HepG2 (cell line): ENCODE results near the gene VAC14. TPM values are rescaled to one million over a fixed set of nuclear protein-coding genes. Genes with fewer than 3 reads are reported as not detected.

Experiments used
- ARHGAP35 ChIP-seq: sonication (generic); formaldehyde crosslinking; IDR thresholded peaks from 2 replicates; pipeline ENCODE4 v1.9.0; 2022; ENCODE audit warnings: mild to moderate bottlenecking, inconsistent platforms, moderate library complexity, missing genetic modification reagents, borderline replicate concordance
- FOXO1 ChIP-seq: sonication (generic); formaldehyde crosslinking; IDR thresholded peaks from 2 replicates; pipeline ENCODE4 v1.4.0; 2020; ENCODE audit warnings: missing genetic modification reagents
- KLF12 ChIP-seq: sonication (generic); formaldehyde crosslinking; IDR thresholded peaks from 2 replicates; pipeline ENCODE4 v1.4.0; 2020; ENCODE audit warnings: missing genetic modification reagents, borderline replicate concordance
- NR2F1 ChIP-seq, 2 experiments: fragments of 450-650 bp in 1 of 2; formaldehyde crosslinking in 1 of 2; IDR thresholded peaks; 2 replicates each; pipeline versions ENCODE4 v1.5.0 to v1.6.1; 2016 to 2020; ENCODE audit warnings: mild to moderate bottlenecking in 1 of 2, missing compliant biosample characterization in 1 of 2, missing genetic modification reagents in 1 of 2, moderate library complexity in 1 of 2
- NR2F6 ChIP-seq, 2 experiments: IDR thresholded peaks; 2 replicates each; pipeline ENCODE4 v1.6.1; 2016; ENCODE audit warnings: antibody characterized with exemption in 1 of 2, mild to moderate bottlenecking in 1 of 2
- NR3C1 ChIP-seq: sonication (generic); formaldehyde crosslinking; IDR thresholded peaks from 2 replicates; pipeline ENCODE4 v1.4.0; 2020; ENCODE audit warnings: missing genetic modification reagents
- RARA ChIP-seq: IDR thresholded peaks from 2 replicates; pipeline ENCODE4 v1.6.1; 2016; ENCODE audit warnings: missing genetic modification reagents, missing compliant biosample characterization
- RXRA ChIP-seq: sonication (generic); formaldehyde crosslinking; IDR thresholded peaks from 2 replicates; pipeline ENCODE4 v1.5.1; 2020; ENCODE audit warnings: missing genetic modification reagents
- SAFB2 ChIP-seq: sonication (generic); formaldehyde crosslinking; IDR thresholded peaks from 2 replicates; pipeline ENCODE4 v1.5.1; 2020; ENCODE audit warnings: missing genetic modification reagents, low read depth, mild to moderate bottlenecking, borderline replicate concordance
- SMARCE1 ChIP-seq: fragments of 450-650 bp; IDR thresholded peaks from 2 replicates; pipeline ENCODE4 v1.6.1; 2017; ENCODE audit warnings: borderline replicate concordance
- ZBTB2 ChIP-seq: sonication (generic); formaldehyde crosslinking; IDR thresholded peaks from 2 replicates; pipeline ENCODE4 v1.8.0; 2022; ENCODE audit warnings: low read depth, missing genetic modification reagents
- ZNF607 ChIP-seq: sonication (generic); formaldehyde crosslinking; IDR thresholded peaks from 2 replicates; pipeline ENCODE4 v1.5.1; 2020; ENCODE audit warnings: missing genetic modification reagents, mild to moderate bottlenecking, borderline replicate concordance
- polyA plus RNA-seq, 8 experiments: library from polyadenylated mRNA; depleted of rRNA in 3 of 8; stranded (reverse) in 7 of 8; unstranded in 1 of 8; fragments of >200 nt; fragmentation: Illumina TruSeq in 4 of 8; extraction: Trizol in 4 of 8; gene quantifications; 2 replicates each; pipeline versions ENCODE4 v1.2.1 to v1.2.3, GENCODE V29; 2011 to 2016; ENCODE audit warnings: low read depth in 4 of 8, missing spikeins in 1 of 8, mixed read lengths in 1 of 8; ENCODE audit not compliant: insufficient read depth in 1 of 8
- total RNA-seq, 5 experiments: library from RNA; depleted of rRNA; stranded (reverse); fragments of >200 nt; fragmentation: Illumina TruSeq; extraction: Trizol; gene quantifications; 2 replicates each; pipeline ENCODE4 v1.2.3, GENCODE V29; 2016; ENCODE audit warnings: low read depth in 1 of 5
- TF ChIP-seq, protein P1 (sequence below): IDR thresholded peaks from 2 replicates; pipeline ENCODE4 v1.6.1; 2016; ENCODE audit warnings: low read depth, missing genetic modification reagents, missing compliant biosample characterization
- TF ChIP-seq, protein P2 (sequence below): IDR thresholded peaks from 2 replicates; pipeline ENCODE4 v1.4.0; 2020; ENCODE audit warnings: mild to moderate bottlenecking, missing genetic modification reagents
- TF ChIP-seq, protein P3 (sequence below): IDR thresholded peaks from 2 replicates; pipeline ENCODE4 v1.6.1; 2016

Gene VAC14
- total and polyA plus RNA-seq, 2 of the 13 experiments (the other 11 are each of a cell fraction or from before 2014, with no cell fraction given), result 23.5 to 24.6 TPM

DNA sequence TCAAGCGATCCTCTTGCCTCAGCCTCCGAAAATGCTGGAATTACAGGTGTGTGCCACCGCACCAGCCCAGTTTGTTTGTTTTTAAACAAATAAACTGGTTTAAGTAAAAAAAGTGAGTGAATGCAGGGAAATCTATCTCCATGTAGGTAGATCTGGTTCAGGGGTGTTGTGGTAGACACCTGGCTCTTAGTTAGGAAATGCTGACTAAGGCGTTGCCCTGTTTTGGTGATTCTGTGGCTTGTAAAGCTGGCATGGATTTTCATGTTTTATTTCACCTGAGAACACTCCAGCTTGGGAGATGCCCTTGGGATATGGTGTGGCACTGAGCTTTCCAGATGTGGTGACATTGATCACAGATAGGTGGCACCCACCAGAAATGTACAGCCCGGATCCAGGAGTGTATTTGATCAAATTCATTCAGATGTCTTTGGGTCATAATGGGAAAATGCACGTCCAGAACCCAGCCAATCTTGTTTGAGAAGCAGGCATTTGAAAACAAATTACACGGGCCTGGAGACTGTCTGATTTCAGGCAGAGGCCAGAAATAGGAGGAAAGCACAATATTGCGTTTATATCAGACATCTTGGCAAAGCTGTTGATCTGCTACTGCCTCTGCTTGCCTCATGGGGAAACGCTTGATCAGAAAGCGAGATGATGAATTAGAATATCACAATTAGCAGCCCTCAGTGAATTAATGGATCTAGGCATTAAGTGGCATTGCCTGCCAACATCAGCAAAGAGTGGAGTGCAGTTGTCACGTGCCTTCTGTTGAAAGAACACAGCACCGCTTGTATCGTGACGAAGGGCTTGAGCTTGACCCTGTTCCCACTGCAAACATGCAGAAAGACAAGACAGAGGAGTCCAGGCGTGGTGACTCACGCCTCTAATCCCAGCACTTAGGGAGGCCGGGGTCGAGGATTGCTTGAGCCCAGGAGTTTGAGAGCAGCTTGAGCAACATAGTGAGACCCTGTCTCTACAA lies 161.9 kb downstream of the VAC14 start (continued):
- TF ChIP-seq, protein P1, sequence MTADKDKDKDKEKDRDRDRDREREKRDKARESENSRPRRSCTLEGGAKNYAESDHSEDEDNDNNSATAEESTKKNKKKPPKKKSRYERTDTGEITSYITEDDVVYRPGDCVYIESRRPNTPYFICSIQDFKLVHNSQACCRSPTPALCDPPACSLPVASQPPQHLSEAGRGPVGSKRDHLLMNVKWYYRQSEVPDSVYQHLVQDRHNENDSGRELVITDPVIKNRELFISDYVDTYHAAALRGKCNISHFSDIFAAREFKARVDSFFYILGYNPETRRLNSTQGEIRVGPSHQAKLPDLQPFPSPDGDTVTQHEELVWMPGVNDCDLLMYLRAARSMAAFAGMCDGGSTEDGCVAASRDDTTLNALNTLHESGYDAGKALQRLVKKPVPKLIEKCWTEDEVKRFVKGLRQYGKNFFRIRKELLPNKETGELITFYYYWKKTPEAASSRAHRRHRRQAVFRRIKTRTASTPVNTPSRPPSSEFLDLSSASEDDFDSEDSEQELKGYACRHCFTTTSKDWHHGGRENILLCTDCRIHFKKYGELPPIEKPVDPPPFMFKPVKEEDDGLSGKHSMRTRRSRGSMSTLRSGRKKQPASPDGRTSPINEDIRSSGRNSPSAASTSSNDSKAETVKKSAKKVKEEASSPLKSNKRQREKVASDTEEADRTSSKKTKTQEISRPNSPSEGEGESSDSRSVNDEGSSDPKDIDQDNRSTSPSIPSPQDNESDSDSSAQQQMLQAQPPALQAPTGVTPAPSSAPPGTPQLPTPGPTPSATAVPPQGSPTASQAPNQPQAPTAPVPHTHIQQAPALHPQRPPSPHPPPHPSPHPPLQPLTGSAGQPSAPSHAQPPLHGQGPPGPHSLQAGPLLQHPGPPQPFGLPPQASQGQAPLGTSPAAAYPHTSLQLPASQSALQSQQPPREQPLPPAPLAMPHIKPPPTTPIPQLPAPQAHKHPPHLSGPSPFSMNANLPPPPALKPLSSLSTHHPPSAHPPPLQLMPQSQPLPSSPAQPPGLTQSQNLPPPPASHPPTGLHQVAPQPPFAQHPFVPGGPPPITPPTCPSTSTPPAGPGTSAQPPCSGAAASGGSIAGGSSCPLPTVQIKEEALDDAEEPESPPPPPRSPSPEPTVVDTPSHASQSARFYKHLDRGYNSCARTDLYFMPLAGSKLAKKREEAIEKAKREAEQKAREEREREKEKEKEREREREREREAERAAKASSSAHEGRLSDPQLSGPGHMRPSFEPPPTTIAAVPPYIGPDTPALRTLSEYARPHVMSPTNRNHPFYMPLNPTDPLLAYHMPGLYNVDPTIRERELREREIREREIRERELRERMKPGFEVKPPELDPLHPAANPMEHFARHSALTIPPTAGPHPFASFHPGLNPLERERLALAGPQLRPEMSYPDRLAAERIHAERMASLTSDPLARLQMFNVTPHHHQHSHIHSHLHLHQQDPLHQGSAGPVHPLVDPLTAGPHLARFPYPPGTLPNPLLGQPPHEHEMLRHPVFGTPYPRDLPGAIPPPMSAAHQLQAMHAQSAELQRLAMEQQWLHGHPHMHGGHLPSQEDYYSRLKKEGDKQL, result no peak
- no peak for TF ChIP-seq SMARCE1
- TF ChIP-seq NR2F6 (IDR thresholded peaks at IDR 0.05), result no peak
- peak; percentile 48; the same call in 1 of the 2 replicates for TF ChIP-seq NR2F6 (CRISPR knock-in tag; IDR thresholded peaks at IDR 0.05)
- TF ChIP-seq RARA, result no peak
- TF ChIP-seq ARHGAP35, result no peak
- no peak for TF ChIP-seq RXRA (CRISPR knock-in tag)
- TF ChIP-seq ZNF607 (CRISPR knock-in tag), result no peak
- TF ChIP-seq, protein P2, sequence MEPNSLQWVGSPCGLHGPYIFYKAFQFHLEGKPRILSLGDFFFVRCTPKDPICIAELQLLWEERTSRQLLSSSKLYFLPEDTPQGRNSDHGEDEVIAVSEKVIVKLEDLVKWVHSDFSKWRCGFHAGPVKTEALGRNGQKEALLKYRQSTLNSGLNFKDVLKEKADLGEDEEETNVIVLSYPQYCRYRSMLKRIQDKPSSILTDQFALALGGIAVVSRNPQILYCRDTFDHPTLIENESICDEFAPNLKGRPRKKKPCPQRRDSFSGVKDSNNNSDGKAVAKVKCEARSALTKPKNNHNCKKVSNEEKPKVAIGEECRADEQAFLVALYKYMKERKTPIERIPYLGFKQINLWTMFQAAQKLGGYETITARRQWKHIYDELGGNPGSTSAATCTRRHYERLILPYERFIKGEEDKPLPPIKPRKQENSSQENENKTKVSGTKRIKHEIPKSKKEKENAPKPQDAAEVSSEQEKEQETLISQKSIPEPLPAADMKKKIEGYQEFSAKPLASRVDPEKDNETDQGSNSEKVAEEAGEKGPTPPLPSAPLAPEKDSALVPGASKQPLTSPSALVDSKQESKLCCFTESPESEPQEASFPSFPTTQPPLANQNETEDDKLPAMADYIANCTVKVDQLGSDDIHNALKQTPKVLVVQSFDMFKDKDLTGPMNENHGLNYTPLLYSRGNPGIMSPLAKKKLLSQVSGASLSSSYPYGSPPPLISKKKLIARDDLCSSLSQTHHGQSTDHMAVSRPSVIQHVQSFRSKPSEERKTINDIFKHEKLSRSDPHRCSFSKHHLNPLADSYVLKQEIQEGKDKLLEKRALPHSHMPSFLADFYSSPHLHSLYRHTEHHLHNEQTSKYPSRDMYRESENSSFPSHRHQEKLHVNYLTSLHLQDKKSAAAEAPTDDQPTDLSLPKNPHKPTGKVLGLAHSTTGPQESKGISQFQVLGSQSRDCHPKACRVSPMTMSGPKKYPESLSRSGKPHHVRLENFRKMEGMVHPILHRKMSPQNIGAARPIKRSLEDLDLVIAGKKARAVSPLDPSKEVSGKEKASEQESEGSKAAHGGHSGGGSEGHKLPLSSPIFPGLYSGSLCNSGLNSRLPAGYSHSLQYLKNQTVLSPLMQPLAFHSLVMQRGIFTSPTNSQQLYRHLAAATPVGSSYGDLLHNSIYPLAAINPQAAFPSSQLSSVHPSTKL (CRISPR knock-in tag), result peak; percentile 45; the same call in 1 of the 2 replicates
- TF ChIP-seq NR3C1 (CRISPR knock-in tag), result no peak
- no peak for TF ChIP-seq FOXO1 (CRISPR knock-in tag)
- TF ChIP-seq SAFB2 (CRISPR knock-in tag), result no peak
- TF ChIP-seq, protein P3, sequence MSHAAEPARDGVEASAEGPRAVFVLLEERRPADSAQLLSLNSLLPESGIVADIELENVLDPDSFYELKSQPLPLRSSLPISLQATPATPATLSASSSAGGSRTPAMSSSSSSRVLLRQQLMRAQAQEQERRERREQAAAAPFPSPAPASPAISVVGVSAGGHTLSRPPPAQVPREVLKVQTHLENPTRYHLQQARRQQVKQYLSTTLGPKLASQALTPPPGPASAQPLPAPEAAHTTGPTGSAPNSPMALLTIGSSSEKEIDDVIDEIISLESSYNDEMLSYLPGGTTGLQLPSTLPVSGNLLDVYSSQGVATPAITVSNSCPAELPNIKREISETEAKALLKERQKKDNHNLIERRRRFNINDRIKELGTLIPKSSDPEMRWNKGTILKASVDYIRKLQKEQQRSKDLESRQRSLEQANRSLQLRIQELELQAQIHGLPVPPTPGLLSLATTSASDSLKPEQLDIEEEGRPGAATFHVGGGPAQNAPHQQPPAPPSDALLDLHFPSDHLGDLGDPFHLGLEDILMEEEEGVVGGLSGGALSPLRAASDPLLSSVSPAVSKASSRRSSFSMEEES (CRISPR knock-in tag), result peak; percentile 27; the same call in 1 of the 2 replicates
- TF ChIP-seq ZBTB2 (CRISPR knock-in tag), result no peak
- TF ChIP-seq NR2F1 (CRISPR knock-in tag; IDR thresholded peaks at IDR 0.05), result peak in 1 of 2 experiments; percentile 52; a peak in 1 of 4 replicates
- TF ChIP-seq KLF12 (CRISPR knock-in tag), result no peak
